ENCODE data around the gene AP1M1.
"Not testable (repeated sequence)": the region's sequence is repeated elsewhere in the genome, so short reads cannot be mapped to it uniquely, and the experiment has no call there.

Gene AP1M1

GRCh38 chr19:16261584-16262368 is 64.1 kb downstream of the AP1M1 start:
- DNase-seq (ENCODE audit: low read depth in 2 of 2): no peak

- no peak for DNase-seq (ENCODE audit: low read depth in 2 of 2)
Observed at GRCh38 chr19:16262618-16263017, 64.9 kb downstream of the AP1M1 start.

- no peak for DNase-seq (ENCODE audit: low read depth in 2 of 2)
Observed at GRCh38 chr19:16263141-16263761, 65.5 kb downstream of the AP1M1 start.

GRCh38 chr19:16265205-16265604 is 67.5 kb downstream of the AP1M1 start:
- no peak for DNase-seq (ENCODE audit: low read depth in 2 of 2)

- DNase-seq (ENCODE audit: low read depth in 2 of 2): no peak
Observed at GRCh38 chr19:16265890-16266585, 68.3 kb downstream of the AP1M1 start.

- peak in 1 of 2 donors; percentile 39 for DNase-seq (ENCODE audit: low read depth in 2 of 2)
Observed at GRCh38 chr19:16266586-16266942, 68.9 kb downstream of the AP1M1 start.

GRCh38 chr19:16268676-16269319 is 71.1 kb downstream of the AP1M1 start:
- DNase-seq (ENCODE audit: low read depth in 2 of 2): no peak

- DNase-seq (ENCODE audit: low read depth in 2 of 2): no peak
Observed at GRCh38 chr19:16272945-16273344, 75.2 kb downstream of the AP1M1 start.

- DNase-seq (ENCODE audit: low read depth in 2 of 2): no peak
Observed at GRCh38 chr19:16274447-16274846, 76.7 kb downstream of the AP1M1 start.

- no peak for DNase-seq (ENCODE audit: low read depth in 2 of 2)
Observed at GRCh38 chr19:16280306-16280705, 82.6 kb downstream of the AP1M1 start.

GRCh38 chr19:16281743-16282142 is 84.0 kb downstream of the AP1M1 start:
- no peak for DNase-seq (ENCODE audit: low read depth in 2 of 2)

- DNase-seq (ENCODE audit: low read depth in 2 of 2): no peak
Observed at GRCh38 chr19:16283210-16284061, 85.7 kb downstream of the AP1M1 start.

GRCh38 chr19:16284505-16284904 is 86.8 kb downstream of the AP1M1 start:
- no peak for DNase-seq (ENCODE audit: low read depth in 2 of 2)

- not testable (repeated sequence) for DNase-seq (ENCODE audit: low read depth in 2 of 2)
Observed at GRCh38 chr19:16285079-16285478, 87.4 kb downstream of the AP1M1 start.

- no peak for DNase-seq (ENCODE audit: low read depth in 2 of 2)
Observed at GRCh38 chr19:16285769-16286498, 88.2 kb downstream of the AP1M1 start.

- DNase-seq (ENCODE audit: low read depth in 2 of 2): no peak
Observed at GRCh38 chr19:16288544-16288943, 90.8 kb downstream of the AP1M1 start.

- DNase-seq (ENCODE audit: low read depth in 2 of 2): no peak
Observed at GRCh38 chr19:16289594-16289993, 91.9 kb downstream of the AP1M1 start.

- no peak for DNase-seq (ENCODE audit: low read depth in 2 of 2)
Observed at GRCh38 chr19:16290692-16291091, 93.0 kb downstream of the AP1M1 start.

GRCh38 chr19:16293118-16294091 is 95.7 kb downstream of the AP1M1 start:
- no peak for DNase-seq (ENCODE audit: low read depth in 2 of 2)

GRCh38 chr19:16295057-16295456 is 97.3 kb downstream of the AP1M1 start:
- no peak for DNase-seq (ENCODE audit: low read depth in 2 of 2)
